Measurements from ENCODE around the gene SRM.

Gene SRM

GRCh38 chr1:11071463-11072215 is 11.8 kb upstream of the SRM start:
- no peak overlapping the region for H3K4me3 ChIP-seq (ENCODE audit: low read depth, low read length)
- DNase-seq (ENCODE audit: low read depth, low spot score) = no peak
- TF ChIP-seq, protein P1, sequence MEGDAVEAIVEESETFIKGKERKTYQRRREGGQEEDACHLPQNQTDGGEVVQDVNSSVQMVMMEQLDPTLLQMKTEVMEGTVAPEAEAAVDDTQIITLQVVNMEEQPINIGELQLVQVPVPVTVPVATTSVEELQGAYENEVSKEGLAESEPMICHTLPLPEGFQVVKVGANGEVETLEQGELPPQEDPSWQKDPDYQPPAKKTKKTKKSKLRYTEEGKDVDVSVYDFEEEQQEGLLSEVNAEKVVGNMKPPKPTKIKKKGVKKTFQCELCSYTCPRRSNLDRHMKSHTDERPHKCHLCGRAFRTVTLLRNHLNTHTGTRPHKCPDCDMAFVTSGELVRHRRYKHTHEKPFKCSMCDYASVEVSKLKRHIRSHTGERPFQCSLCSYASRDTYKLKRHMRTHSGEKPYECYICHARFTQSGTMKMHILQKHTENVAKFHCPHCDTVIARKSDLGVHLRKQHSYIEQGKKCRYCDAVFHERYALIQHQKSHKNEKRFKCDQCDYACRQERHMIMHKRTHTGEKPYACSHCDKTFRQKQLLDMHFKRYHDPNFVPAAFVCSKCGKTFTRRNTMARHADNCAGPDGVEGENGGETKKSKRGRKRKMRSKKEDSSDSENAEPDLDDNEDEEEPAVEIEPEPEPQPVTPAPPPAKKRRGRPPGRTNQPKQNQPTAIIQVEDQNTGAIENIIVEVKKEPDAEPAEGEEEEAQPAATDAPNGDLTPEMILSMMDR (IDR thresholded peaks at IDR 0.05; ENCODE audit: low read depth, low read length) = no peak
- in situ Hi-C loops (cut with HindIII; ENCODE audit: low sequenced_read_pairs) = no loop called here

DNA sequence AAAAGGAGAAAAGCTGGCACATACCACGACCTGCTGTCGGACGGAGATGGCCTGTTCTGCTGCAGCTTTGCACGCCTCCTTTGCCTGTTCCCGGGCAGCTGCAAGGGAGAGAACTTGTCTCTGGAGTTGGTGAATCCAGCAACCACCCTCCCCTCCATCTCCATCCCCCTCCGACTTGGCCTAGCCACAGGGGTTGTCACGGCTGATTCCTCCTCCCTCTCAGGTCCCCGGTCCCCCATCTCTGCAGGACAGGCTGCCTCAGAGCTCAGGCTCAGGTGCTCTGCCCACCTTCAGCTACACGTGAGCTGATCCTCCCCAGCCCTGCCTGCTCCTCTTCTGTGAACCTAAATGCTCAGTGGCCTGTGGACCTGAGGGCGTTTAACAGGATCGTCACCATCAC is 11.1 kb upstream of the SRM start:
- DNase-seq (ENCODE audit: low read depth, low spot score) = no peak
- no peak overlapping the region for H3K4me3 ChIP-seq (ENCODE audit: low read depth, low read length)
- TF ChIP-seq, protein P1 (IDR thresholded peaks at IDR 0.05; ENCODE audit: low read depth, low read length) = no peak
- in situ Hi-C loops (cut with HindIII; ENCODE audit: low sequenced_read_pairs) = no loop called here

GRCh38 chr1:11068600-11069473 is 9.0 kb upstream of the SRM start:
- no peak overlapping the region for H3K4me3 ChIP-seq (ENCODE audit: low read depth, low read length)
- DNase-seq (ENCODE audit: low read depth, low spot score) = no peak
- TF ChIP-seq, protein P1 (IDR thresholded peaks at IDR 0.05; ENCODE audit: low read depth, low read length) = no peak
- in situ Hi-C loops (cut with HindIII; ENCODE audit: low sequenced_read_pairs) = no loop called here

- no peak for DNase-seq (ENCODE audit: low read depth, low spot score)
- in situ Hi-C loops (cut with HindIII; ENCODE audit: low sequenced_read_pairs) = no loop called here
- TF ChIP-seq, protein P1 (IDR thresholded peaks at IDR 0.05; ENCODE audit: low read depth, low read length) = no peak
- H3K4me3 ChIP-seq (ENCODE audit: low read depth, low read length) = no peak overlapping the region
These were observed 8.1 kb upstream of the SRM start for GRCh38 chr1:11067716-11068599.

DNA sequence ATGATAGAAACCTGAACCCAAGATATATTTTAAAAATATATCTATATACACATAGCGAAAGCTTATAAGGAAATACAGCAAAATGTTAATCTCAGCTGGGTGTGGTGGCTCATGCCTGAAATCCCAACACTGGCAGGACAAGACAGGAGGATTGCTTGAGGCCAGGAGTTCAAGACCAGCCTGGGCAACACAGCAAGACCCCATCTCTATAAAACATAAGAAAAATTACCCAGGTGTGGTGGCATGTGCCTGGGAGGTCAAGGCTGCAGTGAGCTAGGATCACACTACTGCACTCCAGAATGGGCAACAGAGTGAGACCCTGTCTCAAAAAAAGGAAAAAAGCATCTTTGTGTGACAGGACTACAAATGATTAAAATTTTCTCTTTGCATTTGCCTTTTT is 6.0 kb upstream of the SRM start:
- H3K4me3 ChIP-seq (ENCODE audit: low read depth, low read length) = no peak overlapping the region
- TF ChIP-seq, protein P1 (IDR thresholded peaks at IDR 0.05; ENCODE audit: low read depth, low read length) = no peak
- no peak for DNase-seq (ENCODE audit: low read depth, low spot score)
- in situ Hi-C loops (cut with HindIII; ENCODE audit: low sequenced_read_pairs) = no loop called here

- no peak overlapping the region for H3K4me3 ChIP-seq (ENCODE audit: low read depth, low read length)
- in situ Hi-C loops (cut with HindIII; ENCODE audit: low sequenced_read_pairs) = no loop called here
- TF ChIP-seq, protein P1 (IDR thresholded peaks at IDR 0.05; ENCODE audit: low read depth, low read length) = no peak
- no peak for DNase-seq (ENCODE audit: low read depth, low spot score)
These were observed 5.1 kb upstream of the SRM start for GRCh38 chr1:11064942-11065341.

All from astrocyte of the spinal cord (primary cell).